ENCODE measurements around the gene PPP2R1B. TPM values are rescaled to one million over a fixed set of nuclear protein-coding genes. Genes with fewer than 3 reads are reported as not detected.
"Not testable (repeated sequence)": the region's sequence is repeated elsewhere in the genome, so short reads cannot be mapped to it uniquely, and the experiment has no call there.

Gene PPP2R1B
- total RNA-seq, 1 experiment from 2014 or later, result 29.7 TPM

GRCh38 chr11:111795334-111795985 is 29.3 kb upstream of the PPP2R1B start:
- Histone ChIP-seq H3K9me3 (replicated peaks) (no peaks in the 10 kb centered on the region), H3K4me1 (replicated peaks) (no peaks in the 10 kb centered on the region), H3K36me3 (no peaks in the 10 kb centered on the region), H3K4me3 (no peak overlapping the region), H3K27ac (no peak overlapping the region), H3K27me3 (replicated peaks) (no peaks in the 10 kb centered on the region)
- DNase-seq (ENCODE audit: low read depth in 1 of 2, low spot score in 2 of 2), result no peak

GRCh38 chr11:111793863-111794262 is 27.7 kb upstream of the PPP2R1B start:
- Histone ChIP-seq H3K9me3 (replicated peaks) (no peaks in the 10 kb centered on the region), H3K27me3 (replicated peaks) (no peaks in the 10 kb centered on the region), H3K36me3 (no peaks in the 10 kb centered on the region), H3K4me1 (replicated peaks) (no peaks in the 10 kb centered on the region), H3K27ac (no peak overlapping the region), H3K4me3 (no peak overlapping the region)
- no peak for DNase-seq (ENCODE audit: low read depth in 1 of 2, low spot score in 2 of 2)

- Histone ChIP-seq H3K4me1 (replicated peaks) (no peaks in the 10 kb centered on the region), H3K27ac (no peak overlapping the region), H3K4me3 (no peak overlapping the region), H3K36me3 (no peaks in the 10 kb centered on the region), H3K9me3 (replicated peaks) (no peaks in the 10 kb centered on the region), H3K27me3 (replicated peaks) (no peaks in the 10 kb centered on the region)
- no peak for DNase-seq (ENCODE audit: low read depth in 1 of 2, low spot score in 2 of 2)
Observed at GRCh38 chr11:111792955-111793500, 26.8 kb upstream of the PPP2R1B start.

GRCh38 chr11:111792314-111792713 is 26.1 kb upstream of the PPP2R1B start:
- Histone ChIP-seq H3K27ac (no peak overlapping the region), H3K36me3 (no peaks in the 10 kb centered on the region), H3K4me1 (replicated peaks) (no peaks in the 10 kb centered on the region), H3K27me3 (replicated peaks) (no peaks in the 10 kb centered on the region), H3K4me3 (no peak overlapping the region), H3K9me3 (replicated peaks) (no peaks in the 10 kb centered on the region)
- DNase-seq (ENCODE audit: low read depth in 1 of 2, low spot score in 2 of 2), result no peak

- Histone ChIP-seq H3K4me1 (replicated peaks) (no peaks in the 10 kb centered on the region), H3K27ac (no peak overlapping the region), H3K4me3 (no peak overlapping the region), H3K36me3 (no peaks in the 10 kb centered on the region), H3K9me3 (replicated peaks) (no peaks in the 10 kb centered on the region), H3K27me3 (replicated peaks) (no peaks in the 10 kb centered on the region)
- DNase-seq (ENCODE audit: low read depth in 1 of 2, low spot score in 2 of 2), result no peak
Observed at GRCh38 chr11:111788464-111788863, 22.3 kb upstream of the PPP2R1B start.

- H3K27me3 ChIP-seq (replicated peaks), result no peaks in the 10 kb centered on the region
- no peak for DNase-seq (ENCODE audit: low read depth in 1 of 2, low spot score in 2 of 2)
- no peaks in the 10 kb centered on the region for H3K36me3 ChIP-seq
- no peaks in the 10 kb centered on the region for H3K4me1 ChIP-seq (replicated peaks)
- no peak overlapping the region for H3K27ac ChIP-seq
- no peak overlapping the region for H3K4me3 ChIP-seq
- no peaks in the 10 kb centered on the region for H3K9me3 ChIP-seq (replicated peaks)
Observed at GRCh38 chr11:111788051-111788450, 21.9 kb upstream of the PPP2R1B start.

GRCh38 chr11:111785886-111786412 is 19.8 kb upstream of the PPP2R1B start:
- Histone ChIP-seq H3K27me3 (replicated peaks) (no peaks in the 10 kb centered on the region), H3K9me3 (replicated peaks) (no peaks in the 10 kb centered on the region), H3K27ac (no peak overlapping the region), H3K4me1 (replicated peaks) (no peaks in the 10 kb centered on the region), H3K36me3 (no peaks in the 10 kb centered on the region), H3K4me3 (no peak overlapping the region)
- no peak for DNase-seq (ENCODE audit: low read depth in 1 of 2, low spot score in 2 of 2)

- Histone ChIP-seq H3K4me1 (replicated peaks) (no peaks in the 10 kb centered on the region), H3K4me3 (no peak overlapping the region), H3K9me3 (replicated peaks) (no peaks in the 10 kb centered on the region), H3K27ac (no peak overlapping the region), H3K27me3 (replicated peaks) (no peaks in the 10 kb centered on the region), H3K36me3 (no peaks in the 10 kb centered on the region)
- DNase-seq (ENCODE audit: low read depth in 1 of 2, low spot score in 2 of 2), result no peak
Observed at GRCh38 chr11:111785076-111785475, 18.9 kb upstream of the PPP2R1B start.

- H3K4me1 ChIP-seq (replicated peaks); H3K9me3 ChIP-seq (replicated peaks); DNase-seq (ENCODE audit: low read depth in 1 of 2, low spot score in 2 of 2); H3K27ac ChIP-seq; H3K36me3 ChIP-seq; H3K27me3 ChIP-seq (replicated peaks); H3K4me3 ChIP-seq: not testable (repeated sequence)
Observed at GRCh38 chr11:111784311-111784710, 18.1 kb upstream of the PPP2R1B start.

- no peak overlapping the region for H3K4me3 ChIP-seq
- DNase-seq (ENCODE audit: low read depth in 1 of 2, low spot score in 2 of 2), result no peak
- H3K27ac ChIP-seq, result no peak overlapping the region
- no peaks in the 10 kb centered on the region for H3K4me1 ChIP-seq (replicated peaks)
- H3K27me3 ChIP-seq (replicated peaks), result no peaks in the 10 kb centered on the region
- H3K9me3 ChIP-seq (replicated peaks), result no peaks in the 10 kb centered on the region
- no peaks in the 10 kb centered on the region for H3K36me3 ChIP-seq
Observed at GRCh38 chr11:111782109-111782741, 16.0 kb upstream of the PPP2R1B start.

GRCh38 chr11:111779118-111779517 is 12.9 kb upstream of the PPP2R1B start:
- H3K4me3 ChIP-seq, result no peak overlapping the region
- no peak for DNase-seq (ENCODE audit: low read depth in 1 of 2, low spot score in 2 of 2)
- no peak overlapping the region for H3K27ac ChIP-seq
- no peaks in the 10 kb centered on the region for H3K4me1 ChIP-seq (replicated peaks)
- no peaks in the 10 kb centered on the region for H3K36me3 ChIP-seq
- H3K27me3 ChIP-seq (replicated peaks), result no peaks in the 10 kb centered on the region
- H3K9me3 ChIP-seq (replicated peaks), result no peaks in the 10 kb centered on the region

GRCh38 chr11:111778047-111778558 is 11.9 kb upstream of the PPP2R1B start:
- no peaks in the 10 kb centered on the region for H3K36me3 ChIP-seq
- no peak overlapping the region for H3K4me3 ChIP-seq
- no peaks in the 10 kb centered on the region for H3K4me1 ChIP-seq (replicated peaks)
- no peak overlapping the region for H3K27ac ChIP-seq
- DNase-seq (ENCODE audit: low read depth in 1 of 2, low spot score in 2 of 2), result no peak
- H3K27me3 ChIP-seq (replicated peaks), result no peaks in the 10 kb centered on the region
- H3K9me3 ChIP-seq (replicated peaks), result no peaks in the 10 kb centered on the region

- DNase-seq (ENCODE audit: low read depth in 1 of 2, low spot score in 2 of 2), result peak in 1 of 2 experiments; percentile 40
- H3K27ac ChIP-seq, result no peak overlapping the region
Observed at GRCh38 chr11:111777094-111778046, 11.2 kb upstream of the PPP2R1B start.

More at GRCh38 chr11:111777094-111778046, 11.2 kb upstream of the PPP2R1B start:
- no peaks in the 10 kb centered on the region for H3K36me3 ChIP-seq
- no peaks in the 10 kb centered on the region for H3K9me3 ChIP-seq (replicated peaks)
- H3K27me3 ChIP-seq (replicated peaks), result no peaks in the 10 kb centered on the region
- H3K4me1 ChIP-seq (replicated peaks), result no peaks in the 10 kb centered on the region
- no peak overlapping the region for H3K4me3 ChIP-seq
